SK-N-SH treated with all-trans-retinoic acid at 6 μM for 48 hours (cell line): ENCODE data around the gene TMEM183A.

Source experiments
- ATAC-seq: fragments of 200-7000 bp; cut with Tn5 transposase; 3 replicates; pipeline ENCODE4 v1.9.1; 2020; ENCODE audit warnings: mild to moderate bottlenecking, moderate library complexity
- ARNTL ChIP-seq: fragments of 450-650 bp; formaldehyde crosslinking; IDR thresholded peaks from 2 replicates; pipeline ENCODE4 v1.5.0; 2020; ENCODE audit warnings: low read depth, mild to moderate bottlenecking, moderate library complexity, borderline replicate concordance
- BACH2 ChIP-seq: fragments of 250-450 bp; sonication (Bioruptor Pico); IDR thresholded peaks from 2 replicates; pipeline ENCODE4 v1.9.0; 2021; ENCODE audit warnings: mild to moderate bottlenecking, borderline replicate concordance
- CREB5 ChIP-seq: fragments of 250-450 bp; sonication (Bioruptor Pico); IDR thresholded peaks from 2 replicates; pipeline ENCODE4 v1.5.1; 2020; ENCODE audit warnings: low read depth, mild to moderate bottlenecking, moderate library complexity
- CSRNP3 ChIP-seq: fragments of 250-450 bp; sonication (Bioruptor Pico); IDR thresholded peaks from 2 replicates; pipeline ENCODE4 v1.5.1; 2021; ENCODE audit warnings: mild to moderate bottlenecking, moderate library complexity
- ESRRG ChIP-seq: fragments of 250-450 bp; sonication (Bioruptor Pico); IDR thresholded peaks from 2 replicates; pipeline ENCODE4 v1.6.1; 2021; ENCODE audit warnings: mild to moderate bottlenecking
- GLIS3 ChIP-seq: fragments of 250-450 bp; sonication (Bioruptor Pico); IDR thresholded peaks from 2 replicates; pipeline ENCODE4 v1.5.0; 2020; ENCODE audit warnings: mild to moderate bottlenecking, moderate library complexity
- OSR1 ChIP-seq: fragments of 250-450 bp; sonication (Bioruptor Pico); IDR thresholded peaks from 2 replicates; pipeline ENCODE4 v1.8.0; 2022; ENCODE audit warnings: moderate library complexity, mild to moderate bottlenecking, inconsistent platforms
- PATZ1 ChIP-seq: fragments of 250-450 bp; sonication (Bioruptor Pico); IDR thresholded peaks from 2 replicates; pipeline ENCODE4 v1.8.0; 2020; ENCODE audit warnings: mild to moderate bottlenecking, moderate library complexity, borderline replicate concordance
- POU6F1 ChIP-seq: fragments of 250-450 bp; sonication (Bioruptor Pico); IDR thresholded peaks from 2 replicates; pipeline ENCODE4 v1.8.0; 2021; ENCODE audit warnings: low read depth, mild to moderate bottlenecking, moderate library complexity, borderline replicate concordance
- PPARA ChIP-seq: fragments of 250-450 bp; sonication (Bioruptor Pico); IDR thresholded peaks from 2 replicates; pipeline ENCODE4 v1.5.0; 2020; ENCODE audit warnings: mild to moderate bottlenecking, borderline replicate concordance
- RARB ChIP-seq: fragments of 250-450 bp; sonication (Bioruptor Pico); IDR thresholded peaks from 2 replicates; pipeline ENCODE4 v1.8.0; 2021; ENCODE audit warnings: mild to moderate bottlenecking, moderate library complexity
- SNAI2 ChIP-seq: fragments of 250-450 bp; sonication (Bioruptor Pico); IDR thresholded peaks from 2 replicates; pipeline ENCODE4 v1.5.0; 2020; ENCODE audit warnings: mild to moderate bottlenecking, moderate library complexity
- TOX ChIP-seq: fragments of 250-450 bp; sonication (Bioruptor Pico); IDR thresholded peaks from 2 replicates; pipeline ENCODE4 v1.8.0; 2021; ENCODE audit warnings: mild to moderate bottlenecking, moderate library complexity, borderline replicate concordance
- TSHZ2 ChIP-seq: fragments of 250-450 bp; sonication (Bioruptor Pico); IDR thresholded peaks from 2 replicates; pipeline ENCODE4 v1.5.0; 2020; ENCODE audit warnings: mild to moderate bottlenecking, moderate library complexity
- ZC3H10 ChIP-seq: fragments of 250-450 bp; sonication (Bioruptor Pico); IDR thresholded peaks from 2 replicates; pipeline ENCODE4 v1.5.1; 2021; ENCODE audit warnings: mild to moderate bottlenecking, moderate library complexity
- ZFP3 ChIP-seq: fragments of 250-450 bp; sonication (Bioruptor Pico); IDR thresholded peaks from 2 replicates; pipeline ENCODE4 v1.5.0; 2020; ENCODE audit warnings: mild to moderate bottlenecking, moderate library complexity
- ZFP30 ChIP-seq: fragments of 450-650 bp; formaldehyde crosslinking; IDR thresholded peaks from 2 replicates; pipeline ENCODE4 v1.5.0; 2022; ENCODE audit warnings: mild to moderate bottlenecking, moderate library complexity
- ZNF565 ChIP-seq: fragments of 450-650 bp; formaldehyde crosslinking; conservative IDR thresholded peaks from 2 replicates; pipeline ENCODE4 v1.5.0; 2020; ENCODE audit warnings: low read depth, mild to moderate bottlenecking, moderate library complexity
- ZNF8 ChIP-seq: fragments of 450-650 bp; formaldehyde crosslinking; IDR thresholded peaks from 2 replicates; pipeline ENCODE4 v1.5.0; 2020; ENCODE audit warnings: mild to moderate bottlenecking, moderate library complexity

TMEM183A gene

GRCh38 chr1:202974856-202975255 lies 32.3 kb upstream of the TMEM183A start:
- ATAC-seq, result no peak

GRCh38 chr1:202976633-202977032 lies 30.5 kb upstream of the TMEM183A start:
- ATAC-seq, result no peak
- TF ChIP-seq ZC3H10 (CRISPR knock-in tag) (no peak), CREB5 (no peak), RARB (CRISPR knock-in tag) (no peak), PATZ1 (no peak), ESRRG (CRISPR knock-in tag) (no peak)

More at GRCh38 chr1:202974856-202975255, 32.3 kb upstream of the TMEM183A start:
- TF ChIP-seq ZC3H10 (CRISPR knock-in tag), result no peak
- no peak for TF ChIP-seq BACH2 (CRISPR knock-in tag)
- TF ChIP-seq TOX (CRISPR knock-in tag), result no peak
- no peak for TF ChIP-seq ZNF565 (CRISPR knock-in tag)
- no peak for TF ChIP-seq OSR1 (CRISPR knock-in tag)
- no peak for TF ChIP-seq PPARA
- no peak for TF ChIP-seq PATZ1
- no peak for TF ChIP-seq CSRNP3 (CRISPR knock-in tag)
- no peak for TF ChIP-seq ZFP3 (CRISPR knock-in tag)
- no peak for TF ChIP-seq GLIS3 (CRISPR knock-in tag)
- TF ChIP-seq ZFP30, result no peak
- TF ChIP-seq RARB (CRISPR knock-in tag), result no peak
- no peak for TF ChIP-seq SNAI2 (CRISPR knock-in tag)
- no peak for TF ChIP-seq ARNTL (CRISPR knock-in tag)
- no peak for TF ChIP-seq POU6F1 (CRISPR knock-in tag)
- no peak for TF ChIP-seq ESRRG (CRISPR knock-in tag)
- no peak for TF ChIP-seq CREB5
- no peak for TF ChIP-seq ZNF8 (CRISPR knock-in tag)
- no peak for TF ChIP-seq TSHZ2
- TF ChIP-seq, all 23 proteins: peak for 0
